Natural killer cell (primary cell): ENCODE data around the gene CCER1. TPM values are rescaled to one million over a fixed set of nuclear protein-coding genes. Genes with fewer than 3 reads are reported as not detected.

Experiments used
- ATAC-seq, 3 donors: fragments of 150-1000 bp in 2 of 3; fragments of 200-7000 bp in 1 of 3; cut with Tn5 transposase; 1 replicate in 1 of 3; 2 replicates in 2 of 3; pipeline ENCODE4 v1.10.0; 2021; ENCODE audit warnings: mild to moderate bottlenecking in 2 of 3, moderate library complexity in 2 of 3
- DNase-seq, 2 donors: peaks; one replicate each; pipeline versions ENCODE4 v3.0.0 to v3.0.0-alpha.2; 2013 to 2021; ENCODE audit warnings: mixed read lengths in 1 of 2
- H3K27ac ChIP-seq: one replicate; pipeline ENCODE4 v1.5.1; 2013; ENCODE audit warnings: mild to moderate bottlenecking, low read length
- H3K27me3 ChIP-seq: one replicate; pipeline ENCODE4 v1.6.1; 2013; ENCODE audit warnings: low read length; ENCODE audit not compliant: control insufficient read depth, insufficient read depth
- H3K36me3 ChIP-seq: one replicate; pipeline ENCODE4 v1.6.1; 2013; ENCODE audit warnings: low read length; ENCODE audit not compliant: control insufficient read depth, insufficient read depth
- H3K4me1 ChIP-seq: one replicate; pipeline ENCODE4 v1.6.1; 2013; ENCODE audit warnings: low read length; ENCODE audit not compliant: control insufficient read depth, insufficient read depth
- H3K4me3 ChIP-seq: one replicate; pipeline ENCODE4 v1.5.1; 2013; ENCODE audit warnings: low read length
- H3K9me3 ChIP-seq: one replicate; pipeline ENCODE4 v1.6.1; 2013; ENCODE audit warnings: low read length; ENCODE audit not compliant: control insufficient read depth, insufficient read depth
- H3K27ac Mint-ChIP-seq, 2 donors: one replicate each; pipeline ENCODE4 v1.8.0; 2022; ENCODE audit warnings: mild to moderate bottlenecking in 2 of 2, mixed read lengths in 2 of 2, moderate library complexity in 1 of 2
- H3K27me3 Mint-ChIP-seq, 2 donors: one replicate each; pipeline ENCODE4 v1.8.0; 2022; ENCODE audit warnings: low read depth in 2 of 2, mixed read lengths in 2 of 2
- H3K36me3 Mint-ChIP-seq: one replicate; pipeline ENCODE4 v1.8.0; 2022; ENCODE audit warnings: mixed read lengths
- H3K4me1 Mint-ChIP-seq, 2 donors: one replicate each; pipeline ENCODE4 v1.8.0; 2022; ENCODE audit warnings: mixed read lengths in 2 of 2
- H3K4me3 Mint-ChIP-seq: one replicate; pipeline ENCODE4 v1.8.0; 2022; ENCODE audit warnings: mild to moderate bottlenecking, moderate library complexity, mixed read lengths
- H3K9me3 Mint-ChIP-seq, 2 donors: one replicate each; pipeline ENCODE4 v1.8.0; 2022; ENCODE audit warnings: mixed read lengths in 2 of 2
- WGBS: methylation state at CpG from one replicate; pipeline ENCODE4 v1.1.7; 2013; ENCODE audit warnings: missing lambda C conversion rate; ENCODE audit not compliant: insufficient coverage; 5-methylcytosine and 5-hydroxymethylcytosine counted together
- intact Hi-C: fragments of 100-400 bp; cut with micrococcal nuclease; formaldehyde crosslinking; loops from one replicate; pipeline ENCODE4 v1.14.2; 2022
- total RNA-seq, 4 donors: library from RNA; stranded (reverse); fragments of 120-200 nt in 1 of 4; gene quantifications; one replicate each; pipeline versions ENCODE4 v1.2.3 to v1.2.4, GENCODE V29; 2013 to 2022
- TF ChIP-seq, protein P1 (sequence below): fragments of 200-600 bp; IDR thresholded peaks from one replicate; pipeline ENCODE4 v1.8.0; 2022; ENCODE audit warnings: antibody characterized with exemption

The CCER1 gene
- total RNA-seq, 3 donors from 2014 or later (not counting 1 experiment from before 2014, with no cell fraction given), result not detected

DNA sequence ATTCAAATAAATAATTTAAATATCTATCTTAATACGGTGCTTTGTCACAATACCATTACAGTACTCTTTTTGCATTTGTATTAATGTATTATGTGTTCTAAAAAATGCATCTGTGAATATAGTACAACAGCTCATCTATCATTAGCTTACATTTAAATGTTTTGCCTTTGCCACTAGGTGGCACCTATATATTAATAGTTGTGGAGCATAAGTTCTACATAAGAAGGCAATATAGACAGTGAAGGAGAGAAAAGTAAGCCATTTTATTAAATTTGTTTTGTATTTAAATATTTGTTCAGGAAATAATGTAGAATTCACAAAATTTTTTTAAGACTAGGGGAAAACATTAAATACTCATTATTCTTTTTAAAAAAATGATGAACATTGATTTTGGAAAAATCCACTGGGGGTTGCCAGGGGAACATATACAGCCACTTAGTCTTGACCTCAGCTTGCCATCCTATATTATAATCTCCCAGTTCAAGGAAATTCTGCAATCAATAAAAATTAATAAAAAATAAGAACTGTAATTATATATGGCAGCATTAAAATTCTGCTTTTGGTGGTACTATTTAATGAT lies 9.8 kb downstream of the CCER1 start:
- H3K27me3 ChIP-seq, result no peaks in the 10 kb centered on the region
- TF ChIP-seq, protein P1, sequence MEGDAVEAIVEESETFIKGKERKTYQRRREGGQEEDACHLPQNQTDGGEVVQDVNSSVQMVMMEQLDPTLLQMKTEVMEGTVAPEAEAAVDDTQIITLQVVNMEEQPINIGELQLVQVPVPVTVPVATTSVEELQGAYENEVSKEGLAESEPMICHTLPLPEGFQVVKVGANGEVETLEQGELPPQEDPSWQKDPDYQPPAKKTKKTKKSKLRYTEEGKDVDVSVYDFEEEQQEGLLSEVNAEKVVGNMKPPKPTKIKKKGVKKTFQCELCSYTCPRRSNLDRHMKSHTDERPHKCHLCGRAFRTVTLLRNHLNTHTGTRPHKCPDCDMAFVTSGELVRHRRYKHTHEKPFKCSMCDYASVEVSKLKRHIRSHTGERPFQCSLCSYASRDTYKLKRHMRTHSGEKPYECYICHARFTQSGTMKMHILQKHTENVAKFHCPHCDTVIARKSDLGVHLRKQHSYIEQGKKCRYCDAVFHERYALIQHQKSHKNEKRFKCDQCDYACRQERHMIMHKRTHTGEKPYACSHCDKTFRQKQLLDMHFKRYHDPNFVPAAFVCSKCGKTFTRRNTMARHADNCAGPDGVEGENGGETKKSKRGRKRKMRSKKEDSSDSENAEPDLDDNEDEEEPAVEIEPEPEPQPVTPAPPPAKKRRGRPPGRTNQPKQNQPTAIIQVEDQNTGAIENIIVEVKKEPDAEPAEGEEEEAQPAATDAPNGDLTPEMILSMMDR, result peak; percentile 37
- H3K27ac Mint-ChIP-seq, result no peak overlapping the region
- DNase-seq (peak in 1 of 2 donors; percentile 18), ATAC-seq (peak in 1 of 3 donors; percentile 41)
- peaks cover 0 to 3% of the 10 kb centered on the region in 2 donors for H3K27me3 Mint-ChIP-seq
- H3K4me1 Mint-ChIP-seq, result no peaks in the 10 kb centered on the region
- no peaks in the 10 kb centered on the region for H3K36me3 ChIP-seq
- H3K36me3 Mint-ChIP-seq, result no peaks in the 10 kb centered on the region
- H3K9me3 ChIP-seq, result no peaks in the 10 kb centered on the region
- intact Hi-C loops, result no loop called here
- H3K4me3 ChIP-seq, result no peak overlapping the region
- no peak overlapping the region for H3K27ac ChIP-seq
- H3K9me3 Mint-ChIP-seq, result no peaks in the 10 kb centered on the region
- no peak overlapping the region for H3K4me3 Mint-ChIP-seq
- no peaks in the 10 kb centered on the region for H3K4me1 ChIP-seq
- WGBS, result no CpG with 5 or more reads among the region's 1 CpG

DNA sequence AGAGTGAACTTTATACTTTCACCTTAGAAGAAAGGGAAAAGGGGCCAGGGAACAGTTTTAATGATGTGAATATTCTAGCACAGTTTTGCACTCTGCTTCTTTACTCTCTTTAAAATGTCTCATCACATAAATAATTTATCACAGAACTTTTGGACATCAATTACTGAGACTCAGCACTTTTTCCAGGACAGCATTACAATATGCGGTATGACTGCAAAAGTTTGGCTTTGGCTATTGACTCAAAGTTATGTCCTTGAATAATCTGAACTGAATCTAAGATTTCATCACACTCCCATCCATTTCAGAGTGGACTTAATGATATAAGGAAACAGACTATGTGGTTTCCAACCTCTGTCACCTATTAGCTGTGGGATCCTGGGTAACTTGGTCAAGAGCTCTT lies 11.7 kb downstream of the CCER1 start:
- no peaks in the 10 kb centered on the region for H3K27me3 ChIP-seq
- no peaks in the 10 kb centered on the region for H3K4me1 ChIP-seq
- no peak overlapping the region for H3K4me3 ChIP-seq
- no peak for ATAC-seq
- H3K9me3 Mint-ChIP-seq, result no peaks in the 10 kb centered on the region
- no peak overlapping the region for H3K27ac ChIP-seq
- no peak overlapping the region for H3K4me3 Mint-ChIP-seq
- H3K9me3 ChIP-seq, result no peaks in the 10 kb centered on the region
- no peaks in the 10 kb centered on the region for H3K4me1 Mint-ChIP-seq
- H3K36me3 ChIP-seq, result no peaks in the 10 kb centered on the region
- intact Hi-C loops, result no loop called here
- no peaks in the 10 kb centered on the region for H3K27me3 Mint-ChIP-seq
- H3K27ac Mint-ChIP-seq, result no peak overlapping the region
- TF ChIP-seq, protein P1, result no peak
- DNase-seq, result no peak
- 100% methylated on average over 1 of the region's 1 CpG for WGBS
- H3K36me3 Mint-ChIP-seq, result no peaks in the 10 kb centered on the region

DNA sequence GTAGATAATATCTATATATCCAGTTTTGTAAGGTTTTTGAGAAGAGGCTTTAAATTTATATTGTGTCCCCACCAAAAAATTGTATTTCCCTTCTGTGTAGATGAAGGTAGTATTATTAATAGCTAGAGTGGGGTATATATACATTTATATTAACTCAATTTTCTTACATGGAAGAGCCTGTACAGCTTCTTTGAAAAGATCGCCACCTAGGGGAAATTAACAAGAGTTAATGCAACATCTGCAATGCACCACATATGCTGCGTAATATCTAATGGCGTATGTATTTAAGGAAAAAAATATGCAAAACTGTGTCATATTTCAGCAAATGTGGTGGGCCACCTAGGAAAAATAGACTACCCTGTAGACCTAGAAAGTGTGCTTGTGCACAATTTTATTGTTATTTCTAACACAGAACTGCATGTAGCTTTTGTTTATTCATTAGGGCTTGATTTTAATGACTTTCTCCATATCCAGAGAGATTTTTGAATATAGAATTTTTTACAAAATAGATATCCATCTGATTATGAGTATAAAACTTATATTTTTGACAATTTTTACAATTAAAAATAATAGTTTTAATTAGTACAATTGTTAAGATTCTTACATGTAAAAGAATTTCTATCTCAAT lies 14.0 kb downstream of the CCER1 start:
- Histone ChIP-seq H3K9me3 (no peaks in the 10 kb centered on the region), H3K27me3 (no peaks in the 10 kb centered on the region), H3K36me3 (no peaks in the 10 kb centered on the region), H3K27ac (no peak overlapping the region), H3K4me1 (no peaks in the 10 kb centered on the region), H3K4me3 (no peak overlapping the region)
- H3K27ac Mint-ChIP-seq, result no peak overlapping the region
- H3K27me3 Mint-ChIP-seq, result no peaks in the 10 kb centered on the region
- TF ChIP-seq, protein P1, result peak; percentile 16
- no peaks in the 10 kb centered on the region for H3K36me3 Mint-ChIP-seq
- H3K9me3 Mint-ChIP-seq, result no peaks in the 10 kb centered on the region
- WGBS, result 78% methylated on average over 3 of the region's 3 CpGs
- ATAC-seq, result peak in 1 of 3 donors; percentile 44
- no peak overlapping the region for H3K4me3 Mint-ChIP-seq
- DNase-seq, result peak in 1 of 2 donors; percentile 25
- no peaks in the 10 kb centered on the region for H3K4me1 Mint-ChIP-seq
- intact Hi-C loops, result no loop called here

DNA sequence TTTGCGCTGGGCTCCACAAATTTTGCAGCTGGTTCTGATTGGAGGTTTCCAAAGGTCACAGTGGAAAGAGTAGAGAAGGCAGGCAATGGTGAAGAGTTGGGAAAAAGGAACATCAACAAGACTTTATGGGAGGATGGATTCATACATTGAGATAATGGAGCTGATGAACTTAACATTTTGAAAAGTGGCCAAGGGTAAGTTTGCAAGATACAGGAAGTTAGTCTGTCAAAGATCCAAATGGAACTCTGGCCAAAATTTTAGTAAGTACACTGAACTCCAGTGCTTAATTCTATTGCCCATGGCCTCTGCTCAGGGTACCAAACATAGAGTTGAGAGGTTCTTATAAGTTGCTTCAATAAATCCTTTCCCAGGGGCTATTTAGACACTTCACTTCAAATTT lies 15.6 kb downstream of the CCER1 start:
- WGBS, result 93% methylated on average over 1 of the region's 1 CpG
- TF ChIP-seq, protein P1, result no peak
- ATAC-seq (no peak), DNase-seq (no peak)
- Histone ChIP-seq H3K4me1 (no peaks in the 10 kb centered on the region), H3K27ac (no peak overlapping the region), H3K27me3 (no peaks in the 10 kb centered on the region), H3K9me3 (no peaks in the 10 kb centered on the region), H3K4me3 (no peak overlapping the region), H3K36me3 (no peaks in the 10 kb centered on the region)
- Mint-ChIP-seq H3K4me1 (no peaks in the 10 kb centered on the region), H3K27ac (no peak overlapping the region), H3K36me3 (no peaks in the 10 kb centered on the region), H3K4me3 (no peak overlapping the region), H3K27me3 (no peaks in the 10 kb centered on the region), H3K9me3 (no peaks in the 10 kb centered on the region)
- intact Hi-C loops, result no loop called here
